HEK293 (cell line): ENCODE data around the gene CCDC181.

Experiments
- CTCF ChIP-seq: fragments of 450-650 bp; formaldehyde crosslinking; IDR thresholded peaks from 2 replicates; pipeline ENCODE4 v1.5.1; 2016; ENCODE audit warnings: missing biosample characterization, missing genetic modification characterization
- GFI1B ChIP-seq: fragments of 450-650 bp; formaldehyde crosslinking; IDR thresholded peaks from 2 replicates; pipeline ENCODE4 v1.5.1; 2016; ENCODE audit warnings: missing biosample characterization, missing genetic modification characterization
- MEIS1 ChIP-seq: sonication (generic); formaldehyde crosslinking; IDR thresholded peaks from 2 replicates; pipeline ENCODE4 v1.8.1; 2022; ENCODE audit warnings: missing genetic modification reagents, mild to moderate bottlenecking, borderline replicate concordance
- REPIN1 ChIP-seq: fragments of 450-650 bp; formaldehyde crosslinking; IDR thresholded peaks from 2 replicates; pipeline ENCODE4 v1.5.1; 2017; ENCODE audit warnings: missing biosample characterization, missing genetic modification characterization, low read depth
- ZNF561 ChIP-seq: fragments of 450-650 bp; IDR thresholded peaks from 2 replicates; pipeline ENCODE4 v1.5.1; 2018; ENCODE audit warnings: missing biosample characterization, missing genetic modification characterization, borderline replicate concordance
- TF ChIP-seq, protein P1 (sequence below): fragments of 450-650 bp; formaldehyde crosslinking; IDR thresholded peaks from 2 replicates; pipeline ENCODE4 v1.5.1; 2016; ENCODE audit warnings: missing biosample characterization, missing genetic modification characterization
- TF ChIP-seq, protein P2 (sequence below): fragments of 450-650 bp; formaldehyde crosslinking; IDR thresholded peaks from 2 replicates; pipeline ENCODE4 v1.5.1; 2016; ENCODE audit warnings: missing biosample characterization, missing genetic modification characterization
- TF ChIP-seq, protein P3 (sequence below): fragments of 450-650 bp; formaldehyde crosslinking; conservative IDR thresholded peaks from 2 replicates; pipeline ENCODE4 v1.5.1; 2016; ENCODE audit warnings: low read depth, missing biosample characterization, missing genetic modification characterization

DNA sequence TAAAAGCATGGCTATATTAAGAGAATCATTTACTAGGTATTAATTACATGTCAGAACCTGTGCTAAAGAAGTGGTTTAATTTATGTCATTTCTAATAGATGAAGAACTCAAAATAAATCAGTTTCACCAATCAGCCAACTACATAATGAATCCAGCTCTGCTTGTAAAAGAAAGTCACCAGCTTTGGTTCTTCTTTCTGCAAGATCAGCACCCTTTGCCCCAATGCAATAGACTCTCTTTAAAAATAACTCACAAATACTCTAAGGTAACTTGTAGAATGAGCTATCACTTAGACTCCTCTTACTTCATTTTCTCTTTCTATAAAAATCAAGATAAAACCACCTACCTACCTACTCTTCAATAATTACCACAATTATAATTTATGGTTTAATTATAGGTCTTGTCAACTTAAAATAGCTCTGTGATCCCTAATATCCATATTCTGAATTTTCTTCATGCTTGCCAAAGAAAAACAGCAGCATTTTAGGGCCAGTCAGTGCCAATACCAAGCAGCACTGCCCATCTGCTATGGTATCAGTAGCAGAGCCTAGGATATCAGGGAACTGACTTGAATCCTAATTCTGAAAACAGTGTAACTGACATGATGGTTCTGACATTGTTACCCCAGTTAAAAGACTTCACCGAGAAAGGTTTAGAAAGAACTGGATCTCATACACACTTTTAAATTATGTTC lies 47.2 kb upstream of the CCDC181 start:
- TF ChIP-seq, protein P1, sequence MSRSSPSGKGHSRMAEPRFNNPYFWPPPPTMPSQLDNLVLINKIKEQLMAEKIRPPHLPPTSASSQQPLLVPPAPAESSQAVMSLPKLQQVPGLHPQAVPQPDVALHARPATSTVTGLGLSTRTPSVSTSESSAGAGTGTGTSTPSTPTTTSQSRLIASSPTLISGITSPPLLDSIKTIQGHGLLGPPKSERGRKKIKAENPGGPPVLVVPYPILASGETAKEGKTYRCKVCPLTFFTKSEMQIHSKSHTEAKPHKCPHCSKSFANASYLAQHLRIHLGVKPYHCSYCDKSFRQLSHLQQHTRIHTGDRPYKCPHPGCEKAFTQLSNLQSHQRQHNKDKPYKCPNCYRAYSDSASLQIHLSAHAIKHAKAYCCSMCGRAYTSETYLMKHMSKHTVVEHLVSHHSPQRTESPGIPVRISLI (tag by site-specific recombination), result no peak
- TF ChIP-seq CTCF (tag by site-specific recombination) (no peak), MEIS1 (CRISPR knock-in tag) (no peak), ZNF561 (no peak), REPIN1 (tag by site-specific recombination) (no peak), GFI1B (no peak)
- TF ChIP-seq, protein P2, sequence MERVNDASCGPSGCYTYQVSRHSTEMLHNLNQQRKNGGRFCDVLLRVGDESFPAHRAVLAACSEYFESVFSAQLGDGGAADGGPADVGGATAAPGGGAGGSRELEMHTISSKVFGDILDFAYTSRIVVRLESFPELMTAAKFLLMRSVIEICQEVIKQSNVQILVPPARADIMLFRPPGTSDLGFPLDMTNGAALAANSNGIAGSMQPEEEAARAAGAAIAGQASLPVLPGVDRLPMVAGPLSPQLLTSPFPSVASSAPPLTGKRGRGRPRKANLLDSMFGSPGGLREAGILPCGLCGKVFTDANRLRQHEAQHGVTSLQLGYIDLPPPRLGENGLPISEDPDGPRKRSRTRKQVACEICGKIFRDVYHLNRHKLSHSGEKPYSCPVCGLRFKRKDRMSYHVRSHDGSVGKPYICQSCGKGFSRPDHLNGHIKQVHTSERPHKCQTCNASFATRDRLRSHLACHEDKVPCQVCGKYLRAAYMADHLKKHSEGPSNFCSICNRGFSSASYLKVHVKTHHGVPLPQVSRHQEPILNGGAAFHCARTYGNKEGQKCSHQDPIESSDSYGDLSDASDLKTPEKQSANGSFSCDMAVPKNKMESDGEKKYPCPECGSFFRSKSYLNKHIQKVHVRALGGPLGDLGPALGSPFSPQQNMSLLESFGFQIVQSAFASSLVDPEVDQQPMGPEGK (tag by site-specific recombination), result no peak
- TF ChIP-seq, protein P3, sequence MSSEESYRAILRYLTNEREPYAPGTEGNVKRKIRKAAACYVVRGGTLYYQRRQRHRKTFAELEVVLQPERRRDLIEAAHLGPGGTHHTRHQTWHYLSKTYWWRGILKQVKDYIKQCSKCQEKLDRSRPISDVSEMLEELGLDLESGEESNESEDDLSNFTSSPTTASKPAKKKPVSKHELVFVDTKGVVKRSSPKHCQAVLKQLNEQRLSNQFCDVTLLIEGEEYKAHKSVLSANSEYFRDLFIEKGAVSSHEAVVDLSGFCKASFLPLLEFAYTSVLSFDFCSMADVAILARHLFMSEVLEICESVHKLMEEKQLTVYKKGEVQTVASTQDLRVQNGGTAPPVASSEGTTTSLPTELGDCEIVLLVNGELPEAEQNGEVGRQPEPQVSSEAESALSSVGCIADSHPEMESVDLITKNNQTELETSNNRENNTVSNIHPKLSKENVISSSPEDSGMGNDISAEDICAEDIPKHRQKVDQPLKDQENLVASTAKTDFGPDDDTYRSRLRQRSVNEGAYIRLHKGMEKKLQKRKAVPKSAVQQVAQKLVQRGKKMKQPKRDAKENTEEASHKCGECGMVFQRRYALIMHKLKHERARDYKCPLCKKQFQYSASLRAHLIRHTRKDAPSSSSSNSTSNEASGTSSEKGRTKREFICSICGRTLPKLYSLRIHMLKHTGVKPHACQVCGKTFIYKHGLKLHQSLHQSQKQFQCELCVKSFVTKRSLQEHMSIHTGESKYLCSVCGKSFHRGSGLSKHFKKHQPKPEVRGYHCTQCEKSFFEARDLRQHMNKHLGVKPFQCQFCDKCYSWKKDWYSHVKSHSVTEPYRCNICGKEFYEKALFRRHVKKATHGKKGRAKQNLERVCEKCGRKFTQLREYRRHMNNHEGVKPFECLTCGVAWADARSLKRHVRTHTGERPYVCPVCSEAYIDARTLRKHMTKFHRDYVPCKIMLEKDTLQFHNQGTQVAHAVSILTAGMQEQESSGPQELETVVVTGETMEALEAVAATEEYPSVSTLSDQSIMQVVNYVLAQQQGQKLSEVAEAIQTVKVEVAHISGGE (tag by site-specific recombination), result no peak
